ENCODE data around the gene CACNB2.

Gene CACNB2

GRCh38 chr10:18216482-18216881 lies 76.3 kb downstream of the CACNB2 start:
- no peaks in the 10 kb centered on the region for H3K27me3 ChIP-seq (ENCODE audit: insufficient read depth, low read length)
- no peak overlapping the region for H3K4me3 ChIP-seq (ENCODE audit: low read length)
- no peaks in the 10 kb centered on the region for H3K4me1 ChIP-seq (ENCODE audit: insufficient read depth, low read length)
- WGBS, result 69% methylated on average over 2 of the region's 2 CpGs
- H3K9ac ChIP-seq (ENCODE audit: low read depth, low read length), result no peak overlapping the region
- H3K9me3 ChIP-seq (ENCODE audit: insufficient read depth, low read depth, low read length), result no peaks in the 10 kb centered on the region
- no peaks in the 10 kb centered on the region for H3K36me3 ChIP-seq (ENCODE audit: insufficient read depth, low read length)
- no peak overlapping the region for H3K27ac ChIP-seq (ENCODE audit: low read depth, low read length)

- no peaks in the 10 kb centered on the region for H3K4me1 ChIP-seq (ENCODE audit: insufficient read depth, low read length)
- H3K9ac ChIP-seq (ENCODE audit: low read depth, low read length), result no peak overlapping the region
- no peaks in the 10 kb centered on the region for H3K36me3 ChIP-seq (ENCODE audit: insufficient read depth, low read length)
- no peak overlapping the region for H3K4me3 ChIP-seq (ENCODE audit: low read length)
- 92% methylated on average over 2 of the region's 2 CpGs for WGBS
- no peak overlapping the region for H3K27ac ChIP-seq (ENCODE audit: low read depth, low read length)
- H3K27me3 ChIP-seq (ENCODE audit: insufficient read depth, low read length), result no peaks in the 10 kb centered on the region
- H3K9me3 ChIP-seq (ENCODE audit: insufficient read depth, low read depth, low read length), result no peaks in the 10 kb centered on the region
Observed at GRCh38 chr10:18217577-18217976, 77.4 kb downstream of the CACNB2 start.

- no peak overlapping the region for H3K4me3 ChIP-seq (ENCODE audit: low read length)
- H3K27me3 ChIP-seq (ENCODE audit: insufficient read depth, low read length), result no peaks in the 10 kb centered on the region
- no peak overlapping the region for H3K9ac ChIP-seq (ENCODE audit: low read depth, low read length)
- H3K9me3 ChIP-seq (ENCODE audit: insufficient read depth, low read depth, low read length), result no peaks in the 10 kb centered on the region
- 95% methylated on average over 1 of the region's 1 CpG for WGBS
- no peaks in the 10 kb centered on the region for H3K36me3 ChIP-seq (ENCODE audit: insufficient read depth, low read length)
- H3K27ac ChIP-seq (ENCODE audit: low read depth, low read length), result no peak overlapping the region
- no peaks in the 10 kb centered on the region for H3K4me1 ChIP-seq (ENCODE audit: insufficient read depth, low read length)
Observed at GRCh38 chr10:18219146-18219545, 78.9 kb downstream of the CACNB2 start.

GRCh38 chr10:18221123-18221522 lies 80.9 kb downstream of the CACNB2 start:
- H3K4me1 ChIP-seq (ENCODE audit: insufficient read depth, low read length), result no peaks in the 10 kb centered on the region
- H3K9me3 ChIP-seq (ENCODE audit: insufficient read depth, low read depth, low read length), result no peaks in the 10 kb centered on the region
- H3K9ac ChIP-seq (ENCODE audit: low read depth, low read length), result no peak overlapping the region
- no peak overlapping the region for H3K4me3 ChIP-seq (ENCODE audit: low read length)
- no peaks in the 10 kb centered on the region for H3K36me3 ChIP-seq (ENCODE audit: insufficient read depth, low read length)
- H3K27ac ChIP-seq (ENCODE audit: low read depth, low read length), result no peak overlapping the region
- 88% methylated on average over 4 of the region's 4 CpGs for WGBS
- no peaks in the 10 kb centered on the region for H3K27me3 ChIP-seq (ENCODE audit: insufficient read depth, low read length)

GRCh38 chr10:18221882-18222281 lies 81.7 kb downstream of the CACNB2 start:
- H3K9ac ChIP-seq (ENCODE audit: low read depth, low read length), result no peak overlapping the region
- no peaks in the 10 kb centered on the region for H3K27me3 ChIP-seq (ENCODE audit: insufficient read depth, low read length)
- H3K36me3 ChIP-seq (ENCODE audit: insufficient read depth, low read length), result no peaks in the 10 kb centered on the region
- no peaks in the 10 kb centered on the region for H3K4me1 ChIP-seq (ENCODE audit: insufficient read depth, low read length)
- no peak overlapping the region for H3K4me3 ChIP-seq (ENCODE audit: low read length)
- H3K9me3 ChIP-seq (ENCODE audit: insufficient read depth, low read depth, low read length), result no peaks in the 10 kb centered on the region
- 77% methylated on average over 4 of the region's 4 CpGs for WGBS
- no peak overlapping the region for H3K27ac ChIP-seq (ENCODE audit: low read depth, low read length)

GRCh38 chr10:18222866-18223265 lies 82.6 kb downstream of the CACNB2 start:
- H3K27ac ChIP-seq (ENCODE audit: low read depth, low read length), result no peak overlapping the region
- 69% methylated on average over 3 of the region's 3 CpGs for WGBS
- no peaks in the 10 kb centered on the region for H3K27me3 ChIP-seq (ENCODE audit: insufficient read depth, low read length)
- no peak overlapping the region for H3K4me3 ChIP-seq (ENCODE audit: low read length)
- H3K9ac ChIP-seq (ENCODE audit: low read depth, low read length), result no peak overlapping the region
- H3K9me3 ChIP-seq (ENCODE audit: insufficient read depth, low read depth, low read length), result no peaks in the 10 kb centered on the region
- no peaks in the 10 kb centered on the region for H3K36me3 ChIP-seq (ENCODE audit: insufficient read depth, low read length)
- no peaks in the 10 kb centered on the region for H3K4me1 ChIP-seq (ENCODE audit: insufficient read depth, low read length)

DNA sequence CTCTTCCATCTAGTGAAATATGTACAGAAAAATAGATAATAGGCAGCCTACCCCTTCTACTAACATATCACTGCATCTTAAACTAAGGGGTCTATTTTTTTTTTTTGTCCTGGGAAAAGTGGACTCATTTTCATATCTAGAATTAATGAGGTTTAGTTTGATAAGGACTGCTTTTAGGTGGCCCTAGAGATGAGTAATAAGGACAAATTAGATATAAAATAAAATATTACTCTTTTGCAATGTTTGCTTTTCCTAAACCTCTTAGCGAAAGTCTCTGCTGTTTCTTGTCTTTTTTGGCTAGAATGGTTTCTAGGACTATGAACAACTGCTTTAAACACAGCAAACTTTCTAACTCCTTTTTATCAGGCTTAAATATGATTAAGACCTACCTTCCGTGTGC lies 83.7 kb downstream of the CACNB2 start:
- Histone ChIP-seq H3K27me3 (ENCODE audit: insufficient read depth, low read length) (no peaks in the 10 kb centered on the region), H3K27ac (ENCODE audit: low read depth, low read length) (no peak overlapping the region), H3K9me3 (ENCODE audit: insufficient read depth, low read depth, low read length) (no peaks in the 10 kb centered on the region), H3K9ac (ENCODE audit: low read depth, low read length) (no peak overlapping the region), H3K4me3 (ENCODE audit: low read length) (no peak overlapping the region), H3K4me1 (ENCODE audit: insufficient read depth, low read length) (no peaks in the 10 kb centered on the region), H3K36me3 (ENCODE audit: insufficient read depth, low read length) (no peaks in the 10 kb centered on the region)
- 92% methylated on average over 2 of the region's 2 CpGs for WGBS

DNA sequence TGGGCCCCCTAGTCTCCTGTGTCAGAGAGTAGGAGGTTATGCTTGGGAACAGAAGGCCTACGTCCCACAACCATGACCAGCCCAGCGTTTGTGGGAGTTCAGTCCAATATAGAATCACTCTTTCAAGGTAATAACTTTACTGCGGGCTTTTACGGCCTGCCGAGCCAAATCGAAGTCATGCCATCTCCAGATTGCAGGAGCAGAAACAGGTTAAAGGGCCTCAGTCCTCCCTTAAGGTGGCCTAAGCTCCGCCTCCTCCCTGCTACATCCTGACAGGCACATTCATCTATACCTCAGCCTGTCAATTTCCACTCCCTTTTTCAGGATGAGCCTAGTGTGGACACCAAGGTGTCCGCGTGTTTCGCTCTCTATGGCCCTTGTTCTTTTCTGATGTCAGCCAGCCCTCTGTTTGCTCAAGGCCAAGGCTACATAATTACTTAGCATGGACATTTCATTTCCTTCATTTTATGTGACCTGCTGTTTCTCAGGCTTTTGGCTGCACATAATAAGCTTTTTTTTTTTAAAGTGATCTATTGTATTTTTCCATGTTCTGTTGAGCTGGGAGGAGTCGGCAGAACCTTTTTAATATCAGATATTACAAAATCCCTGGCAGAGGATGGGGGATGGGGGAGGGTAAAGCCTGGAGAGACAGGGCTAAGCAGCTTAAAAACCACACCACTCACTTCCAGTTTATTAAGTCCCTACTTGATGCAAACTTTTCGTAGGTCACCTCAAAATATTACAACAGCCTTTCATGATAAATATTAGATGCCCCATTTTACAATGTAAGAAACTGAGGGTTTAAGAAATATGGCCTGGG lies 84.6 kb downstream of the CACNB2 start:
- H3K4me3 ChIP-seq (ENCODE audit: low read length), result no peak overlapping the region
- no peak overlapping the region for H3K27ac ChIP-seq (ENCODE audit: low read depth, low read length)
- no peaks in the 10 kb centered on the region for H3K36me3 ChIP-seq (ENCODE audit: insufficient read depth, low read length)
- no peaks in the 10 kb centered on the region for H3K9me3 ChIP-seq (ENCODE audit: insufficient read depth, low read depth, low read length)
- no peaks in the 10 kb centered on the region for H3K27me3 ChIP-seq (ENCODE audit: insufficient read depth, low read length)
- no peaks in the 10 kb centered on the region for H3K4me1 ChIP-seq (ENCODE audit: insufficient read depth, low read length)
- no peak overlapping the region for H3K9ac ChIP-seq (ENCODE audit: low read depth, low read length)
- 87% methylated on average over 11 of the region's 12 CpGs for WGBS

DNA sequence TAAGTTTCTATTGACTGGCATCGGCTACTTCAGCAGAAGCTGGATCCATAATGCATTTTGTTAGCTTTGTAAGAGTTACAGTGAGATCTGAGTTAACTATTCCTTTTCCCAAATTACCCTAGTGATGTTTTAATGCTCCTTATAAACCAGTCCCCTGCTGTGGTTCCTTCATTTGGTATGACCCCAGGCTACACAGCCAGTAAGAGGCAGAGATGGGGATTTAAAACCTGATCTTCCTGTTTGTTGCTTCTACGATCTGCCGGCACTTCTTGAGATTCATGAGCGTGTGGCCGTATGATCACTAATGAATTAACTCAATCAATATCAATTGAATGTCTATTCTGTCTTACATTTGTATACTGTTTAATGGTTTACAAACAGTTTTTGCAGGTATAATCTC lies 86.1 kb downstream of the CACNB2 start:
- H3K4me3 ChIP-seq (ENCODE audit: low read length), result no peak overlapping the region
- no peak overlapping the region for H3K27ac ChIP-seq (ENCODE audit: low read depth, low read length)
- H3K9ac ChIP-seq (ENCODE audit: low read depth, low read length), result no peak overlapping the region
- H3K4me1 ChIP-seq (ENCODE audit: insufficient read depth, low read length), result no peaks in the 10 kb centered on the region
- H3K27me3 ChIP-seq (ENCODE audit: insufficient read depth, low read length), result no peaks in the 10 kb centered on the region
- WGBS, result 88% methylated on average over 5 of the region's 5 CpGs
- no peaks in the 10 kb centered on the region for H3K36me3 ChIP-seq (ENCODE audit: insufficient read depth, low read length)
- H3K9me3 ChIP-seq (ENCODE audit: insufficient read depth, low read depth, low read length), result no peaks in the 10 kb centered on the region

DNA sequence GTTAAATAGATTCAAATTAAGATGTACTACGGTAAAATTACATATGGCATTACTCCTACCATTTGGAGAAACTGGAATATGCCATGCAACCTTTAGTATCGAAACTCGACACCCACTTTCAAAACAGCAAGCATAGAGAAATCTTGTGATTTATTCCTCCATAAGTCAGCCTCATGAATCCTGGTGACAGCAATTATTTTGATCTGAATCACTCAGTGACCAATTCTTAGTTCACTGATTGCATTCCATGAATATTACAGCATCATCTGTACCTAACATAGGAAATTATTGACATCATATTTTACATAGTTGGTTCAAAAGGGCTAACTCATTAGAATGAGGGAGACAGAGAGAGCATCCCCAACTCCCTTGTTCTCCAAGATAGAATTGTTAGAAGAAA lies 89.6 kb downstream of the CACNB2 start:
- Histone ChIP-seq H3K27ac (ENCODE audit: low read depth, low read length) (no peak overlapping the region), H3K36me3 (ENCODE audit: insufficient read depth, low read length) (no peaks in the 10 kb centered on the region), H3K4me1 (ENCODE audit: insufficient read depth, low read length) (peaks cover 11% of the 10 kb centered on the region; the same call in 1 of the 2 replicates), H3K4me3 (ENCODE audit: low read length) (no peak overlapping the region), H3K9me3 (ENCODE audit: insufficient read depth, low read depth, low read length) (no peaks in the 10 kb centered on the region), H3K9ac (ENCODE audit: low read depth, low read length) (no peak overlapping the region), H3K27me3 (ENCODE audit: insufficient read depth, low read length) (no peaks in the 10 kb centered on the region)
- 99% methylated on average over 3 of the region's 3 CpGs for WGBS

- H3K36me3 ChIP-seq (ENCODE audit: insufficient read depth, low read length), result no peaks in the 10 kb centered on the region
- no peak overlapping the region for H3K9ac ChIP-seq (ENCODE audit: low read depth, low read length)
- 95% methylated on average over 2 of the region's 2 CpGs for WGBS
- H3K27me3 ChIP-seq (ENCODE audit: insufficient read depth, low read length), result no peaks in the 10 kb centered on the region
- no peak overlapping the region for H3K27ac ChIP-seq (ENCODE audit: low read depth, low read length)
- H3K4me3 ChIP-seq (ENCODE audit: low read length), result no peak overlapping the region
- H3K4me1 ChIP-seq (ENCODE audit: insufficient read depth, low read length), result peaks cover 11% of the 10 kb centered on the region; the same call in 1 of the 2 replicates
- H3K9me3 ChIP-seq (ENCODE audit: insufficient read depth, low read depth, low read length), result no peaks in the 10 kb centered on the region
Observed at GRCh38 chr10:18230794-18231193, 90.6 kb downstream of the CACNB2 start.

- Histone ChIP-seq H3K9ac (ENCODE audit: low read depth, low read length) (no peak overlapping the region), H3K36me3 (ENCODE audit: insufficient read depth, low read length) (no peaks in the 10 kb centered on the region), H3K9me3 (ENCODE audit: insufficient read depth, low read depth, low read length) (no peaks in the 10 kb centered on the region), H3K4me3 (ENCODE audit: low read length) (no peak overlapping the region), H3K27me3 (ENCODE audit: insufficient read depth, low read length) (no peaks in the 10 kb centered on the region), H3K4me1 (ENCODE audit: insufficient read depth, low read length) (peaks cover 11% of the 10 kb centered on the region; the same call in 1 of the 2 replicates), H3K27ac (ENCODE audit: low read depth, low read length) (no peak overlapping the region)
- 98% methylated on average over 2 of the region's 2 CpGs for WGBS
Observed at GRCh38 chr10:18231480-18231879, 91.3 kb downstream of the CACNB2 start.
